HUES6 (cell line): ENCODE data around the gene TEKT5.

Source experiments
- H3K27ac ChIP-seq: 2 replicates; pipeline ENCODE4 v1.7.0; 2013; ENCODE audit warnings: low read depth, mild to moderate bottlenecking, low read length, inconsistent platforms
- H3K27me3 ChIP-seq: 2 replicates; pipeline ENCODE4 v1.6.1; 2013; ENCODE audit warnings: low read length; ENCODE audit not compliant: control insufficient read depth, insufficient read depth
- H3K36me3 ChIP-seq: 2 replicates; pipeline ENCODE4 v1.6.1; 2013; ENCODE audit warnings: low read length; ENCODE audit not compliant: control insufficient read depth, insufficient read depth
- H3K4me1 ChIP-seq: 2 replicates; pipeline ENCODE4 v1.6.1; 2013; ENCODE audit warnings: low read length; ENCODE audit not compliant: control insufficient read depth, insufficient read depth
- H3K4me3 ChIP-seq: 2 replicates; pipeline ENCODE4 v1.5.1; 2013; ENCODE audit warnings: low read depth, low read length
- H3K9ac ChIP-seq: one replicate; pipeline ENCODE4 v1.6.1; 2013; ENCODE audit warnings: mild to moderate bottlenecking, low read length
- H3K9me3 ChIP-seq: 2 replicates; pipeline ENCODE4 v1.6.1; 2013; ENCODE audit warnings: low read depth, low read length; ENCODE audit not compliant: control insufficient read depth, insufficient read depth

TEKT5 gene

DNA sequence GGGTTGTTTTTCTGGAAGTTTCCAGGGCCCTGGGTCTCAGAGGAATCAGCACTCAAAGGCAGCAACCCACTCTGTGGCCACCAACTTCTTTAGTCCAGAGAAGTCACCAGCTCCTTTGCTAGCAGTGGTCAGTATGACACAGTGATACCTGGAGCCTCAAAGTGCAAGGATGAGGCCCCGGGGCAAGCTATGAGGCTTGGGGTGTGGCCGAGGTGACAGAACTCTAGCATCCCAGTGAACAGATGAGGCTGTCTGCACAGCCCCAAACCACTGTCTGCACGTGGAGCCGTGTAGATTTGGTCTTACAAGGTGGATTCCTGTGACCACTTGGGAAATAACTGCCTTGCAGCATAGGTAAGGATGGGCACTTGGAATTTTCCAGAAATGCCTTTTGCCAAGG lies 24.9 kb downstream of the TEKT5 start:
- no peak overlapping the region for H3K27ac ChIP-seq

GRCh38 chr16:10668322-10669045 lies 26.2 kb downstream of the TEKT5 start:
- no peaks in the 10 kb centered on the region; the same call in 1 of the 2 replicates for H3K4me1 ChIP-seq
- no peak overlapping the region for H3K9ac ChIP-seq

More for the DNA sequence above, 24.9 kb downstream of the TEKT5 start:
- H3K9ac ChIP-seq, result no peak overlapping the region
- no peaks in the 10 kb centered on the region for H3K27me3 ChIP-seq
- H3K36me3 ChIP-seq, result no peaks in the 10 kb centered on the region
- no peaks in the 10 kb centered on the region; the same call in 1 of the 2 replicates for H3K4me1 ChIP-seq
- H3K4me3 ChIP-seq, result no peak overlapping the region
- no peaks in the 10 kb centered on the region for H3K9me3 ChIP-seq

GRCh38 chr16:10667239-10667638 lies 27.5 kb downstream of the TEKT5 start:
- Histone ChIP-seq H3K4me1 (no peaks in the 10 kb centered on the region; the same call in 1 of the 2 replicates), H3K9ac (no peak overlapping the region), H3K4me3 (no peak overlapping the region), H3K27ac (no peak overlapping the region), H3K36me3 (no peaks in the 10 kb centered on the region), H3K27me3 (no peaks in the 10 kb centered on the region), H3K9me3 (peaks cover 11% of the 10 kb centered on the region)

More at GRCh38 chr16:10668322-10669045, 26.2 kb downstream of the TEKT5 start:
- Histone ChIP-seq H3K9me3 (no peaks in the 10 kb centered on the region), H3K4me3 (no peak overlapping the region), H3K27me3 (no peaks in the 10 kb centered on the region), H3K36me3 (no peaks in the 10 kb centered on the region), H3K27ac (no peak overlapping the region)

DNA sequence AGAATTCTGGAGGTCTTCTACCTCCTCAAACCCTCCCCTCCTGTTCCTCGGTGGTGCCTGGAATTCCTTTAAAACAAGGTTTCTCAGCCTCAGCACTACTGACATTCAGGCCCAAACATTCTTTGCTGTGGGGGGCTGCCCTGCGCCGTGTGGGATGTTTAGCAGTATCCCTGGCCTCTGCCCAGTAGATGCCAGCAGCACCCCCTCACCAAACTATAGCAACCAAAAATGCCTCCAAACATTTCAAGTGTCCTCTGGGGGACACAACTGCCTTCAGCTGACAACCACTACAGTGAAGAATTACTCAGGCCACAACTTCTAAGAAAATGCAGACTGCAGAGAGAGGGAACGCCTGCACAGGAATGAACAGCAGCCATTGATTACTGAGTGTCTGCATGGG lies 28.4 kb downstream of the TEKT5 start:
- peaks cover 4% of the 10 kb centered on the region for H3K4me1 ChIP-seq
- peaks cover 18% of the 10 kb centered on the region for H3K9me3 ChIP-seq
- H3K27ac ChIP-seq, result no peak overlapping the region
- H3K9ac ChIP-seq, result no peak overlapping the region
- no peaks in the 10 kb centered on the region for H3K36me3 ChIP-seq
- no peak overlapping the region for H3K4me3 ChIP-seq
- H3K27me3 ChIP-seq, result no peaks in the 10 kb centered on the region

DNA sequence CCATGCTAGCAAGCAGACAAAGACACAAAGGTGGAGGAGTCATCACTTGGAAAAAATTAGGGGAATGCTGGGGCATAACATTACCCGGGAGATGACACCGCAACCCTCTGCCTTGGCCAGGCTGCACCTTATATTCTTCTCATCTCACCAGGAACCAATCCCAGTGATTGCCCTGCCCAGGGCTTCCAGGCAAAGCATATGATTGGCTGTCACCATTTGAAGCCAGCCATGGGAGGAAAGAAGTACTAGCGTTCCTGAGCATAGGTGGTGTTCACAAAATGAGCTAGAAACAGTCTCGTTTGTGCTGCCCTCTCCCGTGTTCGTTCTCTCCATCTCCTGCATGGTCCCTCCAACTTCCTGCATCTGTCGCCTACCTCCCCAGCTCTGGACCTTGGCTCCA lies 29.6 kb downstream of the TEKT5 start:
- Histone ChIP-seq H3K9ac (no peak overlapping the region), H3K4me1 (peaks cover 5% of the 10 kb centered on the region), H3K27ac (no peak overlapping the region), H3K4me3 (no peak overlapping the region), H3K36me3 (no peaks in the 10 kb centered on the region), H3K9me3 (peaks cover 18% of the 10 kb centered on the region), H3K27me3 (no peaks in the 10 kb centered on the region)

GRCh38 chr16:10664720-10665126 lies 30.0 kb downstream of the TEKT5 start:
- no peak overlapping the region for H3K9ac ChIP-seq
- H3K27ac ChIP-seq, result no peak overlapping the region
- H3K4me1 ChIP-seq, result peaks cover 5% of the 10 kb centered on the region
- H3K9me3 ChIP-seq, result peaks cover 18% of the 10 kb centered on the region
- H3K27me3 ChIP-seq, result no peaks in the 10 kb centered on the region
- no peak overlapping the region for H3K4me3 ChIP-seq
- no peaks in the 10 kb centered on the region for H3K36me3 ChIP-seq

GRCh38 chr16:10663744-10664143 lies 31.0 kb downstream of the TEKT5 start:
- H3K27ac ChIP-seq, result no peak overlapping the region
- H3K9me3 ChIP-seq, result peaks cover 18% of the 10 kb centered on the region
- H3K36me3 ChIP-seq, result no peaks in the 10 kb centered on the region
- H3K4me1 ChIP-seq, result peaks cover 5% of the 10 kb centered on the region
- H3K27me3 ChIP-seq, result no peaks in the 10 kb centered on the region
- H3K9ac ChIP-seq, result no peak overlapping the region
- H3K4me3 ChIP-seq, result no peak overlapping the region

- H3K4me1 ChIP-seq, result peaks cover 5% of the 10 kb centered on the region
- no peak overlapping the region for H3K27ac ChIP-seq
- H3K4me3 ChIP-seq, result no peak overlapping the region
- no peak overlapping the region for H3K9ac ChIP-seq
- H3K27me3 ChIP-seq, result no peaks in the 10 kb centered on the region
- peaks cover 18% of the 10 kb centered on the region for H3K9me3 ChIP-seq
- no peaks in the 10 kb centered on the region for H3K36me3 ChIP-seq
Measured at GRCh38 chr16:10663146-10663545, 31.6 kb downstream of the TEKT5 start.

DNA sequence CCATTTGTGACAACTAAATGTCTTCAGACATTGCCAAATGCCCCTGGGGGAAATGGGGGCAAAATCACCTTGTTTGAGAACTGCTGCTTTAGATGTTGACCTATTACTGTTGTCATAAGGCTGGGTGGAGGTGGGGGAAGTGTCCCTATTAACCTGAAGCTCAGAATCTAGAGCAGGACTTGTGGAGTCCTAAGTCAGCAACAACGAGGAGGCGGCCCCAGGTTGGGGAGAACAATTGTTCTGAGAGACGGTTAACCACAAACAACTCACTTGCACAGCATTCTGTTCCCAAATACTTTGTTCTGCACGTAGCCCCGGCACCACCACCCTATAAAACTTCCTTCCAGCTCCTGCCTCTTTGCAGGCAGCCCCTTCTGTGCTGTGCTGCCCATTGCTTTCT lies 32.5 kb downstream of the TEKT5 start:
- Histone ChIP-seq H3K27ac (no peak overlapping the region), H3K9ac (no peak overlapping the region), H3K27me3 (no peaks in the 10 kb centered on the region), H3K36me3 (no peaks in the 10 kb centered on the region), H3K4me1 (peaks cover 5% of the 10 kb centered on the region), H3K4me3 (no peak overlapping the region), H3K9me3 (peaks cover 18% of the 10 kb centered on the region)

DNA sequence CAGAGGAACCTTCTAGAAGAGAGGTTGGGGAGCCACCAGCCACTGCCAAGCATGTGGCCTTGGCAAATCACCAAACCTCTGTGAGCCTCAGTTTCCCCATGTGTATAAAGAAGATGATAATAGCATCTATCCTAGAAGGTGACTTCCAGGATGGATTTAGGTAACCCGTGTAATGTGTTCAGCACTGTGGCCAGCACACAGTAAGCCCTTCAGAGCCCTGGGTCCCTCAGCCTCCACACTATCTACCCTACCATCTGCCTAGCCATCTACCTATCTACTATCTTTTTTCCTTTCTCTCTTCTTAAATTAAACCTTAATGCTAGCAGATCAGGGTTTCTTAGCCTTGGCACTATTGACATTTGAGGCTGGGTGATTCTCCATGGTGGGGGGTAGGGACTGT lies 33.0 kb downstream of the TEKT5 start:
- H3K27ac ChIP-seq, result no peak overlapping the region
- H3K36me3 ChIP-seq, result no peaks in the 10 kb centered on the region
- H3K9ac ChIP-seq, result no peak overlapping the region
- H3K27me3 ChIP-seq, result no peaks in the 10 kb centered on the region
- H3K9me3 ChIP-seq, result peaks cover 18% of the 10 kb centered on the region
- peaks cover 5% of the 10 kb centered on the region for H3K4me1 ChIP-seq
- H3K4me3 ChIP-seq, result no peak overlapping the region

DNA sequence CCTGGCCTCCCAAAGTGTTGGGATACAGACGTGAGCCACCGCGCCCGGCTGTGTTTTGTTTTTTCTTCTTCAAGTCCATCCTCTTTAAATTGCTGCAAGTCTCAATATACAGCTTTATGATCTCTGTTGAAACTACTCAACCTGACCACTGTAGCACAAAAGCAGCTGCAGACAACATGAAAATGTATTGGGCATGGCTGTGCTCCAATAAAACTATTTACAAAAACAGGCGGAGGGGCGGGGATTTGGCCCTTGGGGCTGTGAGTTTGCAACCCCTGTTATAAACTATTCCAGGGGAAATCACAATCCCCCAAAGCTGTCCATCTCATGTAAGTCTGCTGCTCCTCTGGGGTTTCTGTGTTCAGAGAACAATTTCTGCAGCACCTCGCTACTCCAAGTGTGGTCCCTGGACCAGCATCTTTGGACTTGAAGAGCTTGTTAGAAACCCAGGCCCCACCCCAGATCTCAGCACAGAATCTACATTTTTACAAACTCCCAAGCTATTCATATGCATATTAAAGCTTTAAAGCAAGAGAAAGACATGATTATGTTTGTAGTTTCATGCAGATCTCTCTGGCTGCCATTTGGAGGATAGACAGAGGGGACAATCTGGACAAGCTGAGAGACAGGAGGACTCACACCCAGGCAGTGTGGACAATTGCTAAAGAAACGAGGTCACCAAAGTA lies 33.6 kb downstream of the TEKT5 start:
- Histone ChIP-seq H3K4me3 (no peak overlapping the region), H3K4me1 (peaks cover 5% of the 10 kb centered on the region), H3K9ac (no peak overlapping the region), H3K36me3 (no peaks in the 10 kb centered on the region), H3K9me3 (peaks cover 18% of the 10 kb centered on the region), H3K27me3 (no peaks in the 10 kb centered on the region), H3K27ac (no peak overlapping the region)
